Measurements from ENCODE around the gene OSBPL5. TPM values are rescaled to one million over a fixed set of nuclear protein-coding genes. Genes with fewer than 3 reads are reported as not detected.

OSBPL5 gene
- total and polyA plus RNA-seq, 2 donors (not counting 1 experiment from before 2014, with no cell fraction given): 12.4 to 49.0 TPM

- H3K4me1 ChIP-seq (ENCODE audit: control insufficient read depth, extremely low read depth, insufficient read depth, low read length): peaks cover 3% of the 10 kb centered on the region
- no peak overlapping the region for H3K9ac ChIP-seq (ENCODE audit: insufficient read depth, low read length)
- H3K27ac ChIP-seq (ENCODE audit: insufficient read depth, low read length): no peak overlapping the region
- H2AFZ ChIP-seq (ENCODE audit: low read length): no peak overlapping the region
- H3K4me2 ChIP-seq (ENCODE audit: extremely low read depth, insufficient read depth, low read length): no peak overlapping the region
- TF ChIP-seq CTCF (conservative IDR thresholded peaks at IDR 0.05 in 1 of 2, IDR thresholded peaks at IDR 0.05 in 1 of 2; ENCODE audit: low read depth in 1 of 2, low read length in 2 of 2) (no peak), EZH2 (IDR thresholded peaks at IDR 0.05; ENCODE audit: low read length, missing control alignments) (no peak)
- H3K4me3 ChIP-seq (replicated peaks in 1 of 4; ENCODE audit: control extremely low read depth in 1 of 4, insufficient read depth in 1 of 4, low read depth in 3 of 4, low read length in 4 of 4): no peak overlapping the region
- no peaks in the 10 kb centered on the region for H4K20me1 ChIP-seq (ENCODE audit: control insufficient read depth, extremely low read depth, insufficient read depth, low read length)
- H3K79me2 ChIP-seq (ENCODE audit: control insufficient read depth, insufficient read depth, low read length): no peaks in the 10 kb centered on the region
- DNase-seq (ENCODE audit: low read depth in 2 of 2): no peak
- no peaks in the 10 kb centered on the region for H3K9me3 ChIP-seq (ENCODE audit: control insufficient read depth, insufficient read depth, low read depth, low read length)
- H3K27me3 ChIP-seq (ENCODE audit: control insufficient read depth, insufficient read depth, low read length): no peaks in the 10 kb centered on the region
- H3K36me3 ChIP-seq (ENCODE audit: control insufficient read depth, insufficient read depth, low read length): peaks cover 29% of the 10 kb centered on the region
Measured at GRCh38 chr11:3088806-3089205, 76.3 kb downstream of the OSBPL5 start.

- H3K79me2 ChIP-seq (ENCODE audit: control insufficient read depth, insufficient read depth, low read length): no peaks in the 10 kb centered on the region
- DNase-seq (ENCODE audit: low read depth in 2 of 2): peak in 1 of 2 donors; percentile 18
- no peaks in the 10 kb centered on the region for H3K9me3 ChIP-seq (ENCODE audit: control insufficient read depth, insufficient read depth, low read depth, low read length)
- peaks cover 23% of the 10 kb centered on the region for H3K36me3 ChIP-seq (ENCODE audit: control insufficient read depth, insufficient read depth, low read length)
- no peak overlapping the region for H2AFZ ChIP-seq (ENCODE audit: low read length)
- H3K27ac ChIP-seq (ENCODE audit: insufficient read depth, low read length): no peak overlapping the region
- H3K4me1 ChIP-seq (ENCODE audit: control insufficient read depth, extremely low read depth, insufficient read depth, low read length): peaks cover 3% of the 10 kb centered on the region
- H3K27me3 ChIP-seq (ENCODE audit: control insufficient read depth, insufficient read depth, low read length): no peaks in the 10 kb centered on the region
- no peak overlapping the region for H3K4me3 ChIP-seq (replicated peaks in 1 of 4; ENCODE audit: control extremely low read depth in 1 of 4, insufficient read depth in 1 of 4, low read depth in 3 of 4, low read length in 4 of 4)
- H4K20me1 ChIP-seq (ENCODE audit: control insufficient read depth, extremely low read depth, insufficient read depth, low read length): no peaks in the 10 kb centered on the region
- TF ChIP-seq CTCF (conservative IDR thresholded peaks at IDR 0.05 in 1 of 2, IDR thresholded peaks at IDR 0.05 in 1 of 2; ENCODE audit: low read depth in 1 of 2, low read length in 2 of 2): no peak
- no peak for TF ChIP-seq EZH2 (IDR thresholded peaks at IDR 0.05; ENCODE audit: low read length, missing control alignments)
- H3K4me2 ChIP-seq (ENCODE audit: extremely low read depth, insufficient read depth, low read length): no peak overlapping the region
- no peak overlapping the region for H3K9ac ChIP-seq (ENCODE audit: insufficient read depth, low read length)
Measured at GRCh38 chr11:3087821-3088800, 77.0 kb downstream of the OSBPL5 start.

- Histone ChIP-seq H3K79me2 (ENCODE audit: control insufficient read depth, insufficient read depth, low read length) (no peaks in the 10 kb centered on the region), H3K9me3 (ENCODE audit: control insufficient read depth, insufficient read depth, low read depth, low read length) (no peaks in the 10 kb centered on the region), H3K36me3 (ENCODE audit: control insufficient read depth, insufficient read depth, low read length) (peaks cover 16% of the 10 kb centered on the region), H3K4me1 (ENCODE audit: control insufficient read depth, extremely low read depth, insufficient read depth, low read length) (peaks cover 3% of the 10 kb centered on the region), H3K27ac (ENCODE audit: insufficient read depth, low read length) (no peak overlapping the region), H2AFZ (ENCODE audit: low read length) (no peak overlapping the region), H3K9ac (ENCODE audit: insufficient read depth, low read length) (no peak overlapping the region), H4K20me1 (ENCODE audit: control insufficient read depth, extremely low read depth, insufficient read depth, low read length) (no peaks in the 10 kb centered on the region), H3K4me3 (replicated peaks in 1 of 4; ENCODE audit: control extremely low read depth in 1 of 4, insufficient read depth in 1 of 4, low read depth in 3 of 4, low read length in 4 of 4) (no peak overlapping the region), H3K4me2 (ENCODE audit: extremely low read depth, insufficient read depth, low read length) (no peak overlapping the region), H3K27me3 (ENCODE audit: control insufficient read depth, insufficient read depth, low read length) (no peaks in the 10 kb centered on the region)
- TF ChIP-seq CTCF (conservative IDR thresholded peaks at IDR 0.05 in 1 of 2, IDR thresholded peaks at IDR 0.05 in 1 of 2; ENCODE audit: low read depth in 1 of 2, low read length in 2 of 2): no peak
- TF ChIP-seq EZH2 (IDR thresholded peaks at IDR 0.05; ENCODE audit: low read length, missing control alignments): no peak
- DNase-seq (ENCODE audit: low read depth in 2 of 2): no peak
Measured at GRCh38 chr11:3087373-3087772, 77.7 kb downstream of the OSBPL5 start.
